Activated CD8-positive, alpha-beta memory T cell treated with anti-CD3 and anti-CD28 coated beads, Interleukin-2, amount 50 U/mL, for 24 hours (primary cell): ENCODE results near the gene TMEM120A.

Source experiments
- DNase-seq: peaks from one replicate; pipeline ENCODE4 v3.0.0-alpha.2; 2020; ENCODE audit errors: extremely low read depth

TMEM120A gene

DNA sequence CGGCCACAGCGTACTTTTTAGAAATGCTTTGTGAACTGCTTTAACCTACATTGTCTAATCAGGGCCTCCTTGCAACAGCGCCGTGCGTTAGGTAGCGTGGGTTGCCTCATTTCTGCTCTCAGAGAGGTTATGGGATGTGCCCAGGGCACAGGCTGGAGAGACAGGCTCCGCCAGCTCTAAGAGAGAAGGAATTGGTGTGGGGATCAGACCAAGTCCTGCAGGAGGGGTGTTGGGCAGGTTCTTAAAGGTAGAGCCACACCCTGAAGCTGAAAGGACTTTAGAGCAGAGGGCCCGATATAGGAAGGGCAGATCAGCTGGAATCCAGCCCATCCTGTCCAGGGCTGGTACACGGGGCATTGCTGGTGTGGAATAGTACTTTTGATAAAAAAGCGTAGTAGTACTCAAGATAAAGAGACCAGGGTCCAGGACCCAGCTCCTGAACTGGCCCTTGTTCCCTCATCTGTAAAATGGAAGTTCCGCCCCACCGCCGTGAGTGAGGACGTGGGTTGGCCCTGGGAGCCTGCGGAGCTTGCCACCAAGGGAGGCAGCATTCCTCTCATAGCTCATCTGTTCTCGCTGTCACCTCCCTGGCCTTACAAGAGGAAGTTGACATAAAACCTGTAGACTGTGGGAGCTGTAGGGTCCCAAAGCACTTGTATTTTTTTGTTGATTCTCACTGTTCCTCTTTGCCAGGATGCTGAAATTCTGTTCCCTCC lies 37.2 kb downstream of the TMEM120A start:
- DNase-seq, result no peak

- DNase-seq, result no peak
Measured at GRCh38 chr7:75955331-75955955, 39.0 kb downstream of the TMEM120A start.

DNA sequence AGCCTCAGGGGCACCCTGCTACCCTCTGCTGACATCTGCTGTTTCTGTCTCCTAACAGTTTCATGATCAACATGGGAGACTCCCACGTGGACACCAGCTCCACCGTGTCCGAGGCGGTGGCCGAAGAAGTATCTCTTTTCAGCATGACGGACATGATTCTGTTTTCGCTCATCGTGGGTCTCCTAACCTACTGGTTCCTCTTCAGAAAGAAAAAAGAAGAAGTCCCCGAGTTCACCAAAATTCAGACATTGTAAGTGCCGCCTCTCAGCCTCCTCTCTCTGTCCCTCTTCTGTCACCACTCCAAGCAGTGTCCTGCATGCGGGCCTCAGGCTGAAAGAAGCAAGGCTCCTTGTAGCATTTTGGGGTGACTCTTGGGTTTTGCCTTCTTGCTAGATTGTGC lies 40.5 kb downstream of the TMEM120A start:
- no peak for DNase-seq

GRCh38 chr7:75953431-75953830 lies 41.0 kb downstream of the TMEM120A start:
- no peak for DNase-seq

DNA sequence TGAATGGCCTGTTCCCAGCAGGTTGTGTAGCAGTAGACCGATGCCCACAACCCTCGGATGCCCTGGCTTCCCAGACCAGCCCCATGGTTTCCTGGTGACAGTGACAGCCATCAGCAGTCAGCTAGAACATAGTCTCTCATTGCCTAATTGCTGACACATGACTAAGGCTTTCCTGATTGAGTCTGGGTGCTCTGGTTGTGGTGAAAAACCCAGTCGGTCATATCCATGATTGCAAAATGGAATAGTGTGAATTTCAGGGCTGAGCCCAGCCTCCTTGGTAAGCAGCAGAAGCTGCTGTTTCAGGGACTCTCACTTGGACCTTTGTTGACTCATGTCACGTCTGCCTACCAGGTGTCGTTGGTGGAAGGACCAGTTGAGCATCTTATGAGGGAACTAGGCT lies 42.9 kb downstream of the TMEM120A start:
- DNase-seq, result no peak

DNA sequence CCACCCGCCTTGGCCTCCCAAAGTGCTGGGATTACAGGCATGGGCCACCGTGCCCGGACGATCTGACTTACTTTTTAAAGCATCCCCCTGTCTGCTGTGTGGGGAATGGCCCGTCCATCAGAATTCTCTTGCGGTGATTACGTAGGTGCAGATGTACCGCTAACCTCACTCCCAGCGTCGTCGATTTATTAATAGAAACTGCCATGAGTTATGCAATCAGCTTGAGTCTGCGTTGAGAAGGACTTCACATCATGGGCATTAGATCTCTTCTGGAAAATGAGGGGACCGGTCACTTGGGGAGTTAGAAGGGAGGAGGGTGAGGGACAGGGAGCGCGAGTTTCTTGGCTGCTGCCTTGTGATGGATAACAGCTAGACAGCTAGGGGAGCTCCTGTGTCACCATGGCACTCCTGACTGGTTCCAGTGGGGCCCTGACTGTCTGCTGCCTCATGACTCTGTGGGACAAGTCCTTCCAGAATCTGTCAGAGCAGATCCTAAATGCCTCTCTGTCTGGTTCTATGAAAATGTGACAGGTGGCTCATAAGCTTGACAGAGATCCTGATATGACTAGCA lies 44.2 kb downstream of the TMEM120A start:
- no peak for DNase-seq

DNA sequence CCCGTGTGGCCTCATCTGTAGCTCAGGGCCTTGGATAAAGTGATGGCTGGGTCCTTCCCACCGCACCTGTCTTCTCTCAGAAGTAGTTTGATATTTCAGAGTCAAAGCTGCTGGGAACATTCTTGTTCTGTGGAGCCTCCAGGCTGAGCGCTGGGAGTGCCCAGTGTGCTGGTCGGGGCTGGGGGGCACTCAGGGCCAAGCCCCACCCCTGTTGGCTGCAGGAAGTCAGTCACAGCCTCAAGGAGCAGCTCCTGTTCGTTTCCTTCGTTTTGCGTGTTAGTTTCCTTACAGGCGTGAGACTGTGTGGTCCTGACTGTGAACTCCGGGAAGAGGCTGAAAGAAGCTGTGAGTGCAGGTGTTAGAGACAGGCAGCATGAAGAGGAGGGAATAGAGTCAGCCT lies 46.2 kb downstream of the TMEM120A start:
- DNase-seq, result no peak

DNA sequence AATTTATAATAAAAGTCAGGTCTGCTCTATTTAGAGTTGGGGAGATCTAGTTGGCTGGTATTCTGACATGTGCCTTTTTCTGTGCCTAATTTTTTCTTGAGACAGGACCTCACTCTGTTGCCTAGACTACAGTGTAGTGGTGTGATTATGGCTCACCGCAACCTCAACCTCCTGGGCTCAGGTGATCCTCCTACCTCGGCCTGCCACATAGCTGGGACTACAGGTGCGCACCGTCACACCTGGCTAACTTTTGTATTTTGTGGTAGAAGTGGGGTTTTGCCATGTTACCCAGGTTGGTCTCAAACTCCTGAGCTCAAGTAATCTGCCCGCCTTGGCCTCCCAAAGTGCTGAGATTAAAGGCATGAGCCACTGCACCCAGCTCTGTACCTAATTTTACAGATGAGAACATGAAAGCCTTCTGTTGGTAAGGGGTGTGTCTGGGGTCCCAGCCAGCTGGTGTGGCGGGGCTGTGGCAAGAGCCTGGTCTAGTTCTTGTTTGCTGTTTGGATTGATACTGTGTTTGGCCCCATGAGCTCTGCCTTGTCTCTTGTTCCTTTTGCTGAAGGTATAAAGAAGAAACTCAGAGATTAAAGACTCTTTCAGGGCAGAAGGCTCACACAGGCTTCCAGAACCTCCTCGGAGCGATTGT lies 48.1 kb downstream of the TMEM120A start:
- DNase-seq, result no peak

GRCh38 chr7:75945297-75946168 lies 48.9 kb downstream of the TMEM120A start:
- DNase-seq, result no peak

GRCh38 chr7:75944507-75944906 lies 49.9 kb downstream of the TMEM120A start:
- DNase-seq, result no peak

GRCh38 chr7:75943864-75944263 lies 50.5 kb downstream of the TMEM120A start:
- DNase-seq, result no peak

- DNase-seq, result no peak
Measured at GRCh38 chr7:75938921-75939320, 55.5 kb downstream of the TMEM120A start.

DNA sequence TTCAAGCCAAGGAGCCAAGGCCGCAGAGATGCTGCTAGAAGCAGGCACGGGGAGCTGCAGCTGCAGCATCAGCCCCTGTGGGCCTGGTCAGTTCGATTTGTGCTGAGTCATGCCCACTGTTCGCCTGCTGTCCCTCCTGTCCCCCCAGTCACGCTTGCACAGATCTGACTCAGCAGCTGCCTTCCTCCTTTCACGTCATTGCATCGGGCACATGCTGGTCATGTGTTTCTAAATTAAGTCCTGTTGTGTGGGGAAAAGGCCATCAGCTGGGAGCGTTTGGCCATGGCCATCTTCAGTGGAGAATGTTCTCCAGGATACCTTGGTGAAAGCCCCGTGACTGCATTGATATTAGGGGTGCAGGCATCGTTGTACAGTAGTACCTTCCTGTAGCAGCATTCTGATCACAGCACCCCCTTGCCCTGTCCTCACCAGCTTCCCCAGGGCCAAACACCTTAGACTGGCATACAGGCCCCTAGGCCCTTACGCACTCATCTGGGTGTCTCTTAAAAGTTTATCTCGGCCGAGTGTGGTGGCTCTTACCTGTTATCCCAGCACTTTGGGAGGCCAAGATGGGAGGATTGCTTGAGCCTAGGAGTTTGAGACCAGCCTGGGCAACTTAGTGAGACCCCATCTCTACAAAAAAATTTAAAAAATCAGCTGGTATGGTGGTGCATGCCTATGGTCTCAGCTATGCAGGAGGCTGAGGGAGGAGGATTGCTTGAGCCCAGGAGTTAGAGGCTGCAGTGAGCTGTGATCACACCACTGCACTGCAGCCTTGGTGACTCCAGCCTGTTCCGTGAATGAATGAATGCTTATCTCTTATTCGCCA lies 56.2 kb downstream of the TMEM120A start:
- DNase-seq, result no peak
